Gastrocnemius medialis (tissue), 4 donors: Measurements from ENCODE around the gene PRSS21. TPM values are rescaled to one million over a fixed set of nuclear protein-coding genes. Genes with fewer than 3 reads are reported as not detected.

Experiments
- ATAC-seq, 2 donors: fragments of 150-250 bp; one replicate each; pipeline ENCODE4 v1.9.1; 2016
- DNase-seq, 2 donors: peaks; one replicate each; pipeline ENCODE4 v3.0.0-alpha.2; 2019
- H3K27ac ChIP-seq, 4 donors: fragments of 200-600 bp; sonication (generic); 1 replicate in 1 of 4; 2 replicates in 3 of 4; pipeline ENCODE4 v1.5.1; 2016 to 2018; ENCODE audit warnings: mild to moderate bottlenecking in 2 of 4, moderate library complexity in 1 of 4
- H3K27me3 ChIP-seq, 3 donors: fragments of 200-600 bp; sonication (generic) in 2 of 3; 1 replicate in 1 of 3; 2 replicates in 2 of 3; pipeline versions ENCODE4 v1.5.1 to v1.6.0; 2016 to 2019; ENCODE audit warnings: mild to moderate bottlenecking in 1 of 3, moderate library complexity in 1 of 3
- H3K36me3 ChIP-seq, 2 donors: fragments of 200-600 bp; sonication (generic) in 1 of 2; one replicate each; pipeline ENCODE4 v1.5.1; 2017 to 2018
- H3K4me1 ChIP-seq, 2 donors: fragments of 200-600 bp; sonication (generic) in 1 of 2; one replicate each; pipeline ENCODE4 v1.5.1; 2016 to 2017; ENCODE audit warnings: mild to moderate bottlenecking in 2 of 2
- H3K4me3 ChIP-seq, 4 donors: fragments of 200-600 bp; sonication (generic) in 3 of 4; 1 replicate in 1 of 4; 2 replicates in 3 of 4; pipeline ENCODE4 v1.5.1; 2016 to 2019; ENCODE audit warnings: mild to moderate bottlenecking in 2 of 4
- H3K9me3 ChIP-seq, 3 donors: fragments of 200-600 bp; sonication (generic) in 2 of 3; 1 replicate in 1 of 3; 2 replicates in 2 of 3; pipeline ENCODE4 v1.5.1; 2016 to 2019
- POLR2A ChIP-seq, 2 donors: fragments of 450-650 bp; IDR thresholded peaks; one replicate each; pipeline ENCODE4 v1.6.1; 2017; ENCODE audit warnings: antibody characterized with exemption in 2 of 2, mild to moderate bottlenecking in 2 of 2, moderate library complexity in 2 of 2
- in situ Hi-C, 4 donors: fragments of 200-750 bp; cut with MboI; loops; one replicate each; pipeline versions ENCODE4 v1.15.0 to v1.8.0; 2017; ENCODE audit warnings: low sequenced_read_pairs in 4 of 4
- intact Hi-C: fragments of 100-400 bp; cut with DNase I; formaldehyde crosslinking; loops from one replicate; pipeline ENCODE4 v1.15.1; 2023; ENCODE audit warnings: low total_unique reads
- total RNA-seq, 4 donors: library from RNA; depleted of rRNA; stranded (reverse); fragments of >200 nt; gene quantifications; one replicate each; pipeline versions ENCODE4 v1.1.0 to v1.2.3, GENCODE V29; 2016
- TF ChIP-seq, protein P1 (sequence below), 5 experiments: fragments of 450-650 bp in 3 of 5; fragments of 200-600 bp in 2 of 5; sonication (generic) in 2 of 5; IDR thresholded peaks in 4 of 5; conservative IDR thresholded peaks in 1 of 5; 1 replicate in 4 of 5; 2 replicates in 1 of 5; pipeline ENCODE4 v1.5.1; 2016 to 2019; ENCODE audit warnings: antibody characterized with exemption in 5 of 5, mild to moderate bottlenecking in 3 of 5, moderate library complexity in 3 of 5

PRSS21 gene
- total RNA-seq, 4 donors from 2014 or later, result not detected

GRCh38 chr16:2826591-2827373 is 9.7 kb downstream of the PRSS21 start:
- Histone ChIP-seq H3K36me3 (no peaks in the 10 kb centered on the region), H3K9me3 (no peaks in the 10 kb centered on the region), H3K27me3 (peaks cover 8 to 9% (median 9%) of the 10 kb centered on the region in 3 donors), H3K4me3 (no peak overlapping the region), H3K27ac (no peak overlapping the region), H3K4me1 (no peaks in the 10 kb centered on the region)
- ATAC-seq (no peak), DNase-seq (no peak)
- intact Hi-C loops (no loop called here), in situ Hi-C loops (no loop called here)
- TF ChIP-seq, protein P1, sequence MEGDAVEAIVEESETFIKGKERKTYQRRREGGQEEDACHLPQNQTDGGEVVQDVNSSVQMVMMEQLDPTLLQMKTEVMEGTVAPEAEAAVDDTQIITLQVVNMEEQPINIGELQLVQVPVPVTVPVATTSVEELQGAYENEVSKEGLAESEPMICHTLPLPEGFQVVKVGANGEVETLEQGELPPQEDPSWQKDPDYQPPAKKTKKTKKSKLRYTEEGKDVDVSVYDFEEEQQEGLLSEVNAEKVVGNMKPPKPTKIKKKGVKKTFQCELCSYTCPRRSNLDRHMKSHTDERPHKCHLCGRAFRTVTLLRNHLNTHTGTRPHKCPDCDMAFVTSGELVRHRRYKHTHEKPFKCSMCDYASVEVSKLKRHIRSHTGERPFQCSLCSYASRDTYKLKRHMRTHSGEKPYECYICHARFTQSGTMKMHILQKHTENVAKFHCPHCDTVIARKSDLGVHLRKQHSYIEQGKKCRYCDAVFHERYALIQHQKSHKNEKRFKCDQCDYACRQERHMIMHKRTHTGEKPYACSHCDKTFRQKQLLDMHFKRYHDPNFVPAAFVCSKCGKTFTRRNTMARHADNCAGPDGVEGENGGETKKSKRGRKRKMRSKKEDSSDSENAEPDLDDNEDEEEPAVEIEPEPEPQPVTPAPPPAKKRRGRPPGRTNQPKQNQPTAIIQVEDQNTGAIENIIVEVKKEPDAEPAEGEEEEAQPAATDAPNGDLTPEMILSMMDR (IDR thresholded peaks at IDR 0.05 in 4 of 5, conservative IDR thresholded peaks at IDR 0.05 in 1 of 5), result no peak
- no peak for TF ChIP-seq POLR2A (IDR thresholded peaks at IDR 0.05)

- no peak for TF ChIP-seq POLR2A (IDR thresholded peaks at IDR 0.05)
- TF ChIP-seq, protein P1 (IDR thresholded peaks at IDR 0.05 in 4 of 5, conservative IDR thresholded peaks at IDR 0.05 in 1 of 5), result no peak
- no peak for DNase-seq
- Histone ChIP-seq H3K4me3 (no peak overlapping the region), H3K9me3 (no peaks in the 10 kb centered on the region), H3K36me3 (no peaks in the 10 kb centered on the region), H3K4me1 (no peaks in the 10 kb centered on the region), H3K27me3 (peaks cover 9 to 11% (median 9%) of the 10 kb centered on the region in 3 donors), H3K27ac (no peak overlapping the region)
- in situ Hi-C loops (no loop called here), intact Hi-C loops (no loop called here)
- ATAC-seq, result no peak
These were observed 10.3 kb downstream of the PRSS21 start for GRCh38 chr16:2827374-2827791.

- ATAC-seq (no peak), DNase-seq (no peak)
- TF ChIP-seq, protein P1 (IDR thresholded peaks at IDR 0.05 in 4 of 5, conservative IDR thresholded peaks at IDR 0.05 in 1 of 5), result no peak
- TF ChIP-seq POLR2A (IDR thresholded peaks at IDR 0.05), result no peak
- H3K36me3 ChIP-seq, result no peaks in the 10 kb centered on the region
- intact Hi-C loops, result no loop called here
- no peaks in the 10 kb centered on the region for H3K9me3 ChIP-seq
- H3K4me1 ChIP-seq, result no peaks in the 10 kb centered on the region
- H3K4me3 ChIP-seq, result no peak overlapping the region
- no peak overlapping the region for H3K27ac ChIP-seq
- in situ Hi-C loops, result no loop called here
- H3K27me3 ChIP-seq, result peaks cover 9 to 11% (median 9%) of the 10 kb centered on the region in 3 donors
These were observed 10.9 kb downstream of the PRSS21 start for GRCh38 chr16:2827831-2828520.

- Histone ChIP-seq H3K9me3 (no peaks in the 10 kb centered on the region), H3K36me3 (no peaks in the 10 kb centered on the region), H3K4me3 (no peak overlapping the region), H3K27me3 (peaks cover 9 to 11% (median 9%) of the 10 kb centered on the region in 3 donors), H3K27ac (no peak overlapping the region), H3K4me1 (no peaks in the 10 kb centered on the region)
- TF ChIP-seq POLR2A (IDR thresholded peaks at IDR 0.05), result no peak
- TF ChIP-seq, protein P1 (IDR thresholded peaks at IDR 0.05 in 4 of 5, conservative IDR thresholded peaks at IDR 0.05 in 1 of 5), result no peak
- intact Hi-C loops (no loop called here), in situ Hi-C loops (no loop called here)
- ATAC-seq (no peak), DNase-seq (no peak)
These were observed 11.4 kb downstream of the PRSS21 start for GRCh38 chr16:2828521-2828840.
